ENCODE data around the gene HPD. TPM values are rescaled to one million over a fixed set of nuclear protein-coding genes. Genes with fewer than 3 reads are reported as not detected.
A peak's percentile ranks its signal among the peaks of the same experiment; 100 is the strongest.
"Not testable (repeated sequence)": the region's sequence is repeated elsewhere in the genome, so short reads cannot be mapped to it uniquely, and the experiment has no call there.

HPD gene
- total RNA-seq, 1 experiment from 2014 or later, result 0.39 TPM

- no peak for TF ChIP-seq ZNF512 (CRISPR knock-in tag; IDR thresholded peaks at IDR 0.05; ENCODE audit: borderline replicate concordance)
- no peak for TF ChIP-seq USF2 (CRISPR knock-in tag; IDR thresholded peaks at IDR 0.05)
Observed at GRCh38 chr12:121892673-121893561, 34.3 kb upstream of the HPD start (continued).

- ChIA-PET CTCF (interaction anchor here (0.7 to 5.1 kb wide), 6 partner anchors 29 to 95 kb away, joined by 3 to 68 read pairs (median 8); partner anchors contain the start of genes CFAP251 and RHOF), POLR2A (interaction anchor here (1.7 kb wide), 1 partner anchor 96 kb away, joined by 6 read pairs; the partner anchor contains the start of gene RHOF)
- peaks cover 26% of the 10 kb centered on the region for H3K27me3 Mint-ChIP-seq (ENCODE audit: low read depth)
- not testable (repeated sequence) for H3K36me3 Mint-ChIP-seq; ATAC-seq; H3K9me3 Mint-ChIP-seq; DNase-seq (ENCODE audit: low spot score)
- peak overlapping the region; percentile 95 for H3K4me3 Mint-ChIP-seq
- H3K27ac Mint-ChIP-seq, result peak overlapping the region; percentile 99; the same call in 1 of the 2 replicates
- peaks cover 28% of the 10 kb centered on the region for H3K4me1 Mint-ChIP-seq
Observed at GRCh38 chr12:121889661-121890060, 31.0 kb upstream of the HPD start.

- no peak for ATAC-seq
- ChIA-PET POLR2A (interaction anchor here (1.4 to 1.7 kb wide), 3 partner anchors 27 to 95 kb away, joined by 3 to 8 read pairs (median 6); partner anchors contain the start of gene RHOF), CTCF (interaction anchor here (0.7 to 5.1 kb wide), 6 partner anchors 29 to 95 kb away, joined by 3 to 68 read pairs (median 8); partner anchors contain the start of genes CFAP251 and RHOF)
- Mint-ChIP-seq H3K36me3 (no peaks in the 10 kb centered on the region), H3K4me1 (peaks cover 24% of the 10 kb centered on the region), H3K27me3 (ENCODE audit: low read depth) (peaks cover 26% of the 10 kb centered on the region), H3K4me3 (peak overlapping the region; percentile 95), H3K9me3 (peaks cover 5% of the 10 kb centered on the region; the same call in 1 of the 2 replicates), H3K27ac (peak overlapping the region; percentile 99)
- DNase-seq (ENCODE audit: low spot score), result no peak
- TF ChIP-seq SOX15 (CRISPR knock-in tag; IDR thresholded peaks at IDR 0.05) (no peak), ZNF219 (CRISPR knock-in tag; IDR thresholded peaks at IDR 0.05; ENCODE audit: borderline replicate concordance) (no peak), JAZF1 (CRISPR knock-in tag; IDR thresholded peaks at IDR 0.05) (no peak), RELA (CRISPR knock-in tag; IDR thresholded peaks at IDR 0.05; ENCODE audit: borderline replicate concordance) (no peak), ATF3 (CRISPR knock-in tag; conservative IDR thresholded peaks at IDR 0.05) (no peak), ZNF121 (CRISPR knock-in tag; IDR thresholded peaks at IDR 0.05) (peak; percentile 55), CBFB (CRISPR knock-in tag; IDR thresholded peaks at IDR 0.05; ENCODE audit: low read depth) (no peak), MXD4 (CRISPR knock-in tag; IDR thresholded peaks at IDR 0.05; ENCODE audit: borderline replicate concordance) (no peak), ZNF281 (CRISPR knock-in tag; IDR thresholded peaks at IDR 0.05) (no peak)
Observed at GRCh38 chr12:121889274-121889624, 30.6 kb upstream of the HPD start.
